ENCODE results near the gene FGF8. TPM values are rescaled to one million over a fixed set of nuclear protein-coding genes. Genes with fewer than 3 reads are reported as not detected.

The FGF8 gene
- total and polyA plus RNA-seq, 10 of the 15 experiments (the other 5 are each of a cell fraction or from before 2014, with no cell fraction given) = 0.08 to 0.43 (median 0.17) TPM; not detected in 7

GRCh38 chr10:101818119-101818871 lies 42.4 kb upstream of the FGF8 start, which contains the start of gene OGA (continued):
- TF ChIP-seq YY1 (IDR thresholded peaks at IDR 0.05; ENCODE audit: low read depth, low read length) = 0 out of 2 replicates have a peak, but pooled peaks have one; percentile 28
- peak; percentile 98 for TF ChIP-seq SKIL (IDR thresholded peaks at IDR 0.05; ENCODE audit: low read depth, poor library complexity, severe bottlenecking)
- no peak for TF ChIP-seq ZNF274 (IDR thresholded peaks at IDR 0.05; ENCODE audit: insufficient read depth, insufficient read length)
- no peak for TF ChIP-seq CBX5 (IDR thresholded peaks at IDR 0.05; ENCODE audit: low read depth)
- TF ChIP-seq NRF1 (conservative IDR thresholded peaks at IDR 0.05; ENCODE audit: low read depth, low read length) = peak; percentile 75
- no peak for TF ChIP-seq ATF2 (IDR thresholded peaks at IDR 0.05; ENCODE audit: low read length)
- no peak for TF ChIP-seq ZNF622 (IDR thresholded peaks at IDR 0.05)
- TF ChIP-seq SREBF2 (IDR thresholded peaks at IDR 0.05; ENCODE audit: low read length) = no peak; the same call in 1 of the 2 replicates
- TF ChIP-seq CEBPB (IDR thresholded peaks at IDR 0.05; ENCODE audit: borderline replicate concordance in 1 of 2, low read depth in 2 of 2, low read length in 2 of 2) = no peak
- peak; percentile 73 for TF ChIP-seq LARP7 (IDR thresholded peaks at IDR 0.05)
- peak; percentile 98 for TF ChIP-seq NBN (IDR thresholded peaks at IDR 0.05)
- TF ChIP-seq BCL3 (IDR thresholded peaks at IDR 0.05; ENCODE audit: borderline replicate concordance, insufficient read depth, low read depth, low read length, poor library complexity, severe bottlenecking) = no peak
- peak; percentile 95 for TF ChIP-seq BCLAF1 (IDR thresholded peaks at IDR 0.05)
- no peak; the same call in 1 of the 2 replicates for TF ChIP-seq ZBTB40 (IDR thresholded peaks at IDR 0.05; ENCODE audit: borderline replicate concordance)
- no peak for TF ChIP-seq SMC3 (IDR thresholded peaks at IDR 0.05; ENCODE audit: borderline replicate concordance, low read length)
- peak; percentile 64 for TF ChIP-seq SIN3A (IDR thresholded peaks at IDR 0.05; ENCODE audit: low read depth, low read length)
- peak; percentile 58 to 73; a peak in 2 of 4 replicates for TF ChIP-seq EP300 (IDR thresholded peaks at IDR 0.05; ENCODE audit: borderline replicate concordance in 1 of 2, control insufficient read depth in 1 of 2, low read depth in 2 of 2, low read length in 2 of 2)
